Measurements from ENCODE around the gene ANKRD39.

ANKRD39 gene

GRCh38 chr2:96816836-96817702, 40.7 kb downstream of the ANKRD39 start:
- peaks cover 58 to 59% of the 10 kb centered on the region in 2 donors for H3K4me1 Mint-ChIP-seq (ENCODE audit: low read depth in 2 of 2)
- H3K36me3 Mint-ChIP-seq (ENCODE audit: insufficient read depth): peaks cover 23% of the 10 kb centered on the region
- H3K9me3 Mint-ChIP-seq: no peaks in the 10 kb centered on the region
- DNase-seq (no peak), ATAC-seq (replicated peaks) (no peak)
- H3K4me3 Mint-ChIP-seq: peak overlapping the region; percentile 82 to 86
- H3K27ac Mint-ChIP-seq: peak overlapping the region; percentile 53 to 78
- H3K27me3 Mint-ChIP-seq: no peaks in the 10 kb centered on the region

DNA sequence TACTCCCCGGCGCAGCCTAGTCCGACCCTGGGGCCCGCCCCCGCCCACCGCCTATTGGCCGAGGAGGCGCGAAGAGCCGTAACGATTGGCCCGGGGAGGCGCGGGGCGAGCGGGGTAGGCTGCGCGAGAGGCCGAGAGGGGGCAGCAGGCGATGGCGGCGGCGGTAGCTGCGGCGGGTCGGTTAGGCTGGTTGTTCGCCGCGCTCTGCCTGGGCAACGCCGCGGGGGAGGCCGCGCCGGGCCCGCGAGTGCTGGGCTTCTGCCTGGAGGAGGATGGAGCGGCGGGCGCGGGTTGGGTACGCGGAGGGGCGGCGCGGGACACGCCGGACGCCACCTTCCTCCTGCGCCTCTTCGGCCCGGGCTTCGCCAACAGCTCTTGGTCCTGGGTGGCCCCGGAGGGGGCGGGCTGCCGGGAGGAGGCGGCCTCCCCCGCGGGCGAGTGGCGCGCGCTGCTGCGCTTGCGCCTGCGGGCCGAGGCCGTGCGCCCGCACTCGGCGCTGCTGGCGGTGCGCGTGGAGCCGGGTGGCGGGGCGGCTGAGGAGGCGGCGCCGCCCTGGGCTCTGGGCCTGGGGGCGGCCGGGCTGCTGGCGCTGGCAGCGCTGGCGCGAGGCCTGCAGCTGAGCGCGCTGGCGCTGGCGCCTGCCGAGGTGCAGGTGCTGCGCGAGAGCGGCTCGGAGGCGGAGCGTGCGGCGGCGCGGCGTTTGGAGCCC, 41.5 kb downstream of the ANKRD39 start, which contains the start of gene CNNM3:
CNNM3 (plus strand) TSS at position 142 of the 709 bp plus-strand sequence; CDS start at position 152, 10 bp downstream.
- Mint-ChIP-seq H3K4me3 (peak within 1 kb of the TSS; percentile 86 to 87), H3K9me3 (no peaks in the 10 kb centered on the region), H3K27me3 (no peaks in the 10 kb centered on the region), H3K36me3 (ENCODE audit: insufficient read depth) (peaks cover 20% of the 10 kb centered on the region), H3K4me1 (ENCODE audit: low read depth in 2 of 2) (peaks cover 54 to 62% of the 10 kb centered on the region in 2 donors), H3K27ac (peak within 1 kb of the TSS; percentile 75 to 94)
- DNase-seq (peak; percentile 93 to 96 (median 95)), ATAC-seq (replicated peaks) (peak; percentile 86)

GRCh38 chr2:96815326-96816126, 42.3 kb downstream of the ANKRD39 start:
- Mint-ChIP-seq H3K27ac (peak overlapping the region; percentile 75 to 94), H3K9me3 (no peaks in the 10 kb centered on the region), H3K36me3 (ENCODE audit: insufficient read depth) (peaks cover 20% of the 10 kb centered on the region), H3K27me3 (no peaks in the 10 kb centered on the region), H3K4me3 (peak overlapping the region; percentile 86 to 87), H3K4me1 (ENCODE audit: low read depth in 2 of 2) (peaks cover 54 to 60% of the 10 kb centered on the region in 2 donors)
- DNase-seq: peak in 1 of 3 experiments; percentile 25
- peak; percentile 8 for ATAC-seq (replicated peaks)

- Mint-ChIP-seq H3K27me3 (no peaks in the 10 kb centered on the region), H3K27ac (no peak overlapping the region), H3K9me3 (no peaks in the 10 kb centered on the region), H3K36me3 (ENCODE audit: insufficient read depth) (peaks cover 19% of the 10 kb centered on the region), H3K4me1 (ENCODE audit: low read depth in 2 of 2) (peaks cover 40 to 45% of the 10 kb centered on the region in 2 donors), H3K4me3 (no peak overlapping the region)
- ATAC-seq (replicated peaks) (no peak), DNase-seq (no peak)
These were observed 44.2 kb downstream of the ANKRD39 start for GRCh38 chr2:96813656-96814055.

- peak overlapping the region in 1 of 2 donors; percentile 44 for H3K27ac Mint-ChIP-seq
These were observed 45.9 kb downstream of the ANKRD39 start for GRCh38 chr2:96811917-96812316.

GRCh38 chr2:96810783-96811192, 47.0 kb downstream of the ANKRD39 start:
- Mint-ChIP-seq H3K4me3 (no peak overlapping the region), H3K4me1 (ENCODE audit: low read depth in 2 of 2) (peaks cover 42 to 46% of the 10 kb centered on the region in 2 donors), H3K9me3 (peaks cover 0 to 2% of the 10 kb centered on the region in 2 donors), H3K27ac (peak overlapping the region in 1 of 2 donors; percentile 46), H3K36me3 (ENCODE audit: insufficient read depth) (peaks cover 16% of the 10 kb centered on the region), H3K27me3 (no peaks in the 10 kb centered on the region)
- DNase-seq (no peak), ATAC-seq (replicated peaks) (no peak)

More at GRCh38 chr2:96811917-96812316, 45.9 kb downstream of the ANKRD39 start:
- Mint-ChIP-seq H3K4me1 (ENCODE audit: low read depth in 2 of 2) (peaks cover 34 to 37% of the 10 kb centered on the region in 2 donors), H3K36me3 (ENCODE audit: insufficient read depth) (peaks cover 12% of the 10 kb centered on the region), H3K4me3 (no peak overlapping the region), H3K27me3 (no peaks in the 10 kb centered on the region), H3K9me3 (no peaks in the 10 kb centered on the region)
- DNase-seq: no peak
- ATAC-seq (replicated peaks): no peak

- Mint-ChIP-seq H3K36me3 (ENCODE audit: insufficient read depth) (peaks cover 11% of the 10 kb centered on the region), H3K9me3 (peaks cover 0 to 2% of the 10 kb centered on the region in 2 donors), H3K27me3 (no peaks in the 10 kb centered on the region), H3K27ac (peak overlapping the region; percentile 55 to 62), H3K4me3 (no peak overlapping the region), H3K4me1 (ENCODE audit: low read depth in 2 of 2) (peaks cover 38 to 42% of the 10 kb centered on the region in 2 donors)
- no peak for DNase-seq
- no peak for ATAC-seq (replicated peaks)
These were observed 47.6 kb downstream of the ANKRD39 start for GRCh38 chr2:96809951-96810782.

- H3K27ac Mint-ChIP-seq: peak overlapping the region; percentile 55 to 62
These were observed 48.5 kb downstream of the ANKRD39 start for GRCh38 chr2:96809216-96809882.

GRCh38 chr2:96808176-96808837, 49.5 kb downstream of the ANKRD39 start:
- peaks cover 0 to 2% of the 10 kb centered on the region in 2 donors for H3K9me3 Mint-ChIP-seq
- H3K27ac Mint-ChIP-seq: peak overlapping the region; percentile 97 to 100
- DNase-seq: no peak
- H3K27me3 Mint-ChIP-seq: no peaks in the 10 kb centered on the region
- no peak for ATAC-seq (replicated peaks)
- peaks cover 11% of the 10 kb centered on the region for H3K36me3 Mint-ChIP-seq (ENCODE audit: insufficient read depth)
- H3K4me3 Mint-ChIP-seq: peak overlapping the region; percentile 21 to 88
- peaks cover 36 to 38% of the 10 kb centered on the region in 2 donors for H3K4me1 Mint-ChIP-seq (ENCODE audit: low read depth in 2 of 2)

More at GRCh38 chr2:96809216-96809882, 48.5 kb downstream of the ANKRD39 start:
- Mint-ChIP-seq H3K9me3 (peaks cover 0 to 2% of the 10 kb centered on the region in 2 donors), H3K4me3 (peak overlapping the region in 1 of 2 donors; percentile 10), H3K4me1 (ENCODE audit: low read depth in 2 of 2) (peaks cover 36 to 38% of the 10 kb centered on the region in 2 donors), H3K27me3 (no peaks in the 10 kb centered on the region), H3K36me3 (ENCODE audit: insufficient read depth) (peaks cover 11% of the 10 kb centered on the region)
- ATAC-seq (replicated peaks) (no peak), DNase-seq (no peak)

DNA sequence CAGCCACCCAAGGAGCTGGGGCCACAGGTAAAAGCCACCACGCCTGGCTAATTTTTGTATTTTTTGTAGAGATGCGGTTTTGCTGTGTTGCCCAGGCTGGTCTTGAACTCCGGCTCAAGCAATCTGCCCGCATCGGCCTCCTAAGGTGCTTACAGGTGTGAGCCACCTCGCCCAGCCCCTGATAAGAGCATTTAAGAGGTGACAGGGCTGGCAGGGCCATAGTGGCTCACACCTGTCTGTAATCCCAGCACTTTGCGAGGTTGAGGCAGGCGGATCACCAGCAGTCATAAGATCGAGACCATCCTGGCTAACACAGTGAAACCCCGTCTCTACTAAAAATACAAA, 50.7 kb downstream of the ANKRD39 start:
- ATAC-seq (replicated peaks) (peak; percentile 3), DNase-seq (no peak)
- Mint-ChIP-seq H3K9me3 (peaks cover 0 to 2% of the 10 kb centered on the region in 2 donors), H3K36me3 (ENCODE audit: insufficient read depth) (peaks cover 11% of the 10 kb centered on the region), H3K27me3 (no peaks in the 10 kb centered on the region), H3K27ac (peak overlapping the region; percentile 97 to 100), H3K4me3 (peak overlapping the region; percentile 84 to 88), H3K4me1 (ENCODE audit: low read depth in 2 of 2) (peaks cover 26 to 32% of the 10 kb centered on the region in 2 donors)

DNA sequence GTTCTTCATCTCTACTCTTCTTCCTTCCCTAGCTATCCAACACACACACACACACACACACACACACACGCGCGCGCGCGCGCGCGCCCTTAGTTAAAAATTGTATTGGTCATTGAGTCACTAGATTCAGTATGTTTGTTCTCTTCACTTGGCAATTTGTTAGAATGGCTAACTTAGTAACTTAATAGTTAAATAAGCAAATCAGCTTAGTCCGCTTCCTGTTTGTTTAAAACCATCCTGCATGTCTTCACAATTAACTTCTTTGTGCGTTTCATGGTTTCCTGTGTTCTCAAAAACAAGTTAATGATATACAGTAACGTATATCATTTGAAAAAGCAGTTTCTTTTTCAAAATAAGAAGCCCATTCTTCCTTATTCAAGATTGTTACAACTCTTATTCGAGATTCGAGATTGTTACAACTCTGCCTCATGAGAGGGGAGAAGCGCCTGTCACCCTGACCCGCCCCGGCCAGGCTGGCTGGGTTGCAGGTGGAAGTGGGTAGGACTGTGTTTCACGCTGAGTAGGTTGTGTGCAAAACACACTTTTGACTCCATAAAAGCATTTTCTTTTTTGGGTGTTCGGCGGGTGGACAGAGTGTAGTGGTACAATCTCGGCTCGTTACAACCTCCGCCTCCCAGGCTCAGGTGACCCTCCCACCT, 51.2 kb downstream of the ANKRD39 start:
- Mint-ChIP-seq H3K36me3 (ENCODE audit: insufficient read depth) (peaks cover 11% of the 10 kb centered on the region), H3K9me3 (peaks cover 0 to 2% of the 10 kb centered on the region in 2 donors), H3K4me3 (peak overlapping the region; percentile 84 to 88), H3K27ac (peak overlapping the region; percentile 97 to 100), H3K27me3 (no peaks in the 10 kb centered on the region), H3K4me1 (ENCODE audit: low read depth in 2 of 2) (peaks cover 26 to 28% of the 10 kb centered on the region in 2 donors)
- ATAC-seq (replicated peaks): peak; percentile 92
- peak; percentile 54 to 67 (median 55) for DNase-seq
